ENCODE measurements around the gene CAMK1D. TPM values are rescaled to one million over a fixed set of nuclear protein-coding genes. Genes with fewer than 3 reads are reported as not detected.

CAMK1D gene
- total RNA-seq, 1 experiment from 2014 or later = 10.2 TPM

- ChIA-PET CTCF (interaction anchor here (0.7 kb wide), 1 partner anchor 11 kb away, joined by 4 read pairs; no protein-coding TSS in a partner anchor), POLR2A (no interaction called here)
- H3K27ac Mint-ChIP-seq = peak overlapping the region; percentile 21
- H3K36me3 Mint-ChIP-seq = no peaks in the 10 kb centered on the region
- ATAC-seq (no peak), DNase-seq (ENCODE audit: low spot score) (no peak)
- no peak overlapping the region for H3K4me3 Mint-ChIP-seq
- H3K4me1 Mint-ChIP-seq = peaks cover 10% of the 10 kb centered on the region
- H3K27me3 Mint-ChIP-seq (ENCODE audit: low read depth) = no peaks in the 10 kb centered on the region
- TF ChIP-seq SMAD4 (CRISPR knock-in tag; IDR thresholded peaks at IDR 0.05) = no peak
- TF ChIP-seq OVOL2 (CRISPR knock-in tag; IDR thresholded peaks at IDR 0.05; ENCODE audit: borderline replicate concordance) = no peak
- peaks cover 10% of the 10 kb centered on the region for H3K9me3 Mint-ChIP-seq
Observed at GRCh38 chr10:12471135-12471534, 121.8 kb downstream of the CAMK1D start.

GRCh38 chr10:12473491-12473890 lies 124.1 kb downstream of the CAMK1D start:
- DNase-seq (ENCODE audit: low spot score) (no peak), ATAC-seq (no peak)
- Mint-ChIP-seq H3K27me3 (ENCODE audit: low read depth) (no peaks in the 10 kb centered on the region), H3K27ac (no peak overlapping the region), H3K9me3 (peaks cover 13% of the 10 kb centered on the region), H3K4me1 (peaks cover 4% of the 10 kb centered on the region), H3K36me3 (no peaks in the 10 kb centered on the region), H3K4me3 (no peak overlapping the region)
- POLR2A ChIA-PET = no interaction called here
- CTCF ChIA-PET = no interaction called here
- TF ChIP-seq PRRX2 (CRISPR knock-in tag; IDR thresholded peaks at IDR 0.05) = no peak
- no peak for TF ChIP-seq GTF2I (CRISPR knock-in tag; conservative IDR thresholded peaks at IDR 0.05)
- no peak for TF ChIP-seq MXD4 (CRISPR knock-in tag; IDR thresholded peaks at IDR 0.05; ENCODE audit: borderline replicate concordance)
- TF ChIP-seq NFE2L1 (CRISPR knock-in tag; IDR thresholded peaks at IDR 0.05) = no peak
- TF ChIP-seq MLX (CRISPR knock-in tag; IDR thresholded peaks at IDR 0.05) = no peak
- TF ChIP-seq SP1 (CRISPR knock-in tag; conservative IDR thresholded peaks at IDR 0.05) = no peak
- no peak for TF ChIP-seq TEAD4 (CRISPR knock-in tag; IDR thresholded peaks at IDR 0.05)
- no peak for TF ChIP-seq ZBTB21 (CRISPR knock-in tag; IDR thresholded peaks at IDR 0.05; ENCODE audit: borderline replicate concordance)
- TF ChIP-seq ZNF263 (CRISPR knock-in tag; IDR thresholded peaks at IDR 0.05; ENCODE audit: low read depth) = no peak
- TF ChIP-seq ATF1 (CRISPR knock-in tag; IDR thresholded peaks at IDR 0.05) = no peak
- no peak for TF ChIP-seq ERG (CRISPR knock-in tag; IDR thresholded peaks at IDR 0.05)
- TF ChIP-seq KAT7 (CRISPR knock-in tag; IDR thresholded peaks at IDR 0.05; ENCODE audit: borderline replicate concordance) = no peak
- TF ChIP-seq TP53 (CRISPR knock-in tag; IDR thresholded peaks at IDR 0.05) = no peak
- TF ChIP-seq E2F5 (CRISPR knock-in tag; IDR thresholded peaks at IDR 0.05) = no peak
- no peak for TF ChIP-seq NFYB (CRISPR knock-in tag; conservative IDR thresholded peaks at IDR 0.05; ENCODE audit: low read depth)
- no peak for TF ChIP-seq CDX4 (CRISPR knock-in tag; IDR thresholded peaks at IDR 0.05; ENCODE audit: borderline replicate concordance)

GRCh38 chr10:12474727-12475412 lies 125.5 kb downstream of the CAMK1D start:
- Mint-ChIP-seq H3K4me3 (no peak overlapping the region), H3K36me3 (no peaks in the 10 kb centered on the region), H3K27me3 (ENCODE audit: low read depth) (no peaks in the 10 kb centered on the region), H3K27ac (no peak overlapping the region), H3K9me3 (peaks cover 13% of the 10 kb centered on the region), H3K4me1 (no peaks in the 10 kb centered on the region)
- no peak for ATAC-seq
- no peak for DNase-seq (ENCODE audit: low spot score)
- ChIA-PET CTCF (no interaction called here), POLR2A (no interaction called here)
- TF ChIP-seq JAZF1 (CRISPR knock-in tag; IDR thresholded peaks at IDR 0.05) (no peak), ERG (CRISPR knock-in tag; IDR thresholded peaks at IDR 0.05) (no peak), SMAD3 (CRISPR knock-in tag; IDR thresholded peaks at IDR 0.05; ENCODE audit: borderline replicate concordance) (no peak), MYBL2 (CRISPR knock-in tag; IDR thresholded peaks at IDR 0.05) (no peak), NFATC4 (CRISPR knock-in tag; IDR thresholded peaks at IDR 0.05) (no peak), SOX15 (CRISPR knock-in tag; IDR thresholded peaks at IDR 0.05) (no peak), ZNF532 (CRISPR knock-in tag; IDR thresholded peaks at IDR 0.05; ENCODE audit: borderline replicate concordance) (no peak)

All from WTC11 (cell line).